ENCODE measurements around the gene ABRACL.
"Not testable (repeated sequence)": the region's sequence is repeated elsewhere in the genome, so short reads cannot be mapped to it uniquely, and the experiment has no call there.

Gene ABRACL, protein sequence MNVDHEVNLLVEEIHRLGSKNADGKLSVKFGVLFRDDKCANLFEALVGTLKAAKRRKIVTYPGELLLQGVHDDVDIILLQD

DNA sequence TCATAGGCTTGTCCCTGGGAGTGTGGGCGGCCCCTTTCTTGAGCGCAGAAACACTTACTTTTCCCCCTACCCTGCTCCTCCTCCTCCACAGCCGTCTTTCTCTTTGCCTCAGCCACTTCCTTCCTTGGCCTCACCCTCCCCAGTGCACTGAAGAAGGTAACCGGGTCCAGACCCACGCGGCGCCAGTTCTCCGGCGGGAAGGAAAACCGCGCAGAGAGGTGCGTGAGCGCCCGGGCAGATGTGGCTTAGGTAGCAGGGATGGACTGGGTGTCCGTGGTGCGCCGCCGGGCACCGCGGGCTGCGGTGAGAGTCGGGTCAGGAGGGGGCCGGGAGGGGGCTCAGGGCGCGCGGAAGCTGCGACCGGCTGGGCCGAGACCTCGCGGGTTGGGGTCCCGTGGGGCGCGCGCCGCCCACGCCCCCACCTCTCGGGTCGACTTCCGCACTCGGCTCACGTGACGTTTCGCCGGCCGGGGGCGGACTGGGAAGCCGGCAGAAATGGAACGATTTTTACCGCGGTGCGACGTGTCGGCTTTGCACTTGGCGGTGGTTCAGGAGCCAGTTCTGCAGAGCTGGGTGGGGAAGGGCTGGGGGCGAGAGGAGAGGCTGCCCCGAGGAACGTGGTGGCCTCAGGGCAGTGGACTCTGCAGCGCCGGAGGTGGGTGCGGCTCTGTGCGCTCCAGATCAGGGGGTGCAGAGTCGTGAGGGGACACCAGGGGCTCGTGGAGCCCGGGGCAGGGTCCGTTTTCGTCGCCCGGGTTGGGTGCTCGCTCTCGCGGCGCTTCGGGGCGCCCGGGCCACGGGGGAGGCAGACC lies at the start of gene ABRACL:
TSS of gene ABRACL (plus strand) at position 88 of the 812 bp plus-strand sequence. CDS start 5,416 bp downstream, outside the sequence.
- peaks cover 11% of the 10 kb centered on the region for H3K36me3 Mint-ChIP-seq (ENCODE audit: low read depth)

DNA sequence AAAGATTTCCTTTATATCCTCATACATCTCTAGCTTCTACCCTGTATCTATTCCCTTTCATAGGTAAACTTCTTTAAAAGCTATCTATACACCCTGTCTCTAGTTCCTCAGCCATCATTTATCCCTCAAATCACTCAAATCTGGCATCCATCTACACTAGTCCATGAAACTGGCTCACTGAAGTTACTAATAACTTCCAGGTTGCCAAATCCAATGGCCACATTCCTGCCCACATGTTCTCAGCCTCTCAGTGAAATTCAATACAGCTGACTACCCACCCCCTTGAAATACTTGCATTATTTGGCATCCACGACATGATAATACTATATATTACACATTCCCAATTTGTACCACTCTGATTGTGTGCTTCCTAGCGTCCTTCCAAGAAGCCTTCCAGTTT lies 49.2 kb upstream of the ABRACL start:
- no peaks in the 10 kb centered on the region for H3K9me3 Mint-ChIP-seq
- H3K4me1 Mint-ChIP-seq (ENCODE audit: low read depth), result peaks cover 45% of the 10 kb centered on the region
- peak overlapping the region; percentile 54 for H3K27ac Mint-ChIP-seq
- no peaks in the 10 kb centered on the region for H3K27me3 Mint-ChIP-seq
- no peak overlapping the region for H3K4me3 Mint-ChIP-seq
- intact Hi-C loops (cut with micrococcal nuclease), result no loop called here
- no peaks in the 10 kb centered on the region for H3K36me3 Mint-ChIP-seq (ENCODE audit: low read depth)

More for the DNA sequence above, at the start of gene ABRACL:
- H3K9me3 Mint-ChIP-seq, result no peaks in the 10 kb centered on the region
- H3K27me3 Mint-ChIP-seq, result peaks cover 2% of the 10 kb centered on the region
- intact Hi-C loops (cut with micrococcal nuclease), result loop anchor here (2.0 to 5.0 kb wide), 2 partner anchors 40 to 103 kb away; partner anchors contain the start of gene REPS1
- H3K4me3 Mint-ChIP-seq, result no peak within 1 kb of the TSS
- H3K27ac Mint-ChIP-seq, result no peak within 1 kb of the TSS
- peaks cover 28% of the 10 kb centered on the region for H3K4me1 Mint-ChIP-seq (ENCODE audit: low read depth)

DNA sequence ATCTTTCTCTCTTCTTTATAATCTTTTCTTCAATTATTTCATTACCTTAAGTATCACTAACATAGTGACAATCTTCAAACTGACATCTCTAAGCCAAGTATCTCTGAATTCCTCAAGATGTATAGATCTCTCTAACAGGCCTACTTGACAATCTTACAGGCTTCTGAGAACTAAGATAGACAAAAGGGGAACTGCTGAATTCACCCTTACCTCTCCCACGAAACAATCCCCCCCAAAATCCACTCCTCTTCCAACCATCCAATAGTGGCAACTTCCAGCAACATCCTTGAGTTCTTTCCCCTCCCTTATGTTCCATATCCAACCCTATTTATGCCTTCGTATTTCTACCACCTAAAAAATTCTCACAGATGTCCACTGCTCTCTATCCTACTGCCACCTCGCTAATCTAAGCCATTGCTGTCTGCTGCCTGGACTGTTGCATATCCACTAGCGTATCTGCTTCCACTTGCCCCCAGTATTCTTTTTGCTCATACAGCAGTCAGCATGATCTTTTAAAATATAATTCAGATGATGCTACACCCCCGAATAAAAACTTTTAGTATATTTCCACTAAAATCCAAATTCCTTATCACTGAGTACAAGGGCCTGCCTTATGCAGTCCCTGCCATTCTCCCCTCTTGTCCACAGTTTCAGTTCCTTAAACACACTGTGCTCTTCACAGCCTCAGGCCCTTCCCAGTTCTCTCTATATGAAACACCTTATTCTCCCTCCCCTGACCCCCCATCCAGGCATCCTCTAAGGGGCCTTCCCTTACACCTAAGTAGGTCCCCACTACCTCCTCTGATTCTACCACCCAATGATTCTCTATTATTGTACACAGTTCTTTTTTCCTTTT lies 48.5 kb upstream of the ABRACL start:
- intact Hi-C loops (cut with micrococcal nuclease), result loop anchor here (1.0 to 10.0 kb wide), 3 partner anchors 9 to 285 kb away; partner anchors contain the start of gene HECA
- H3K27ac Mint-ChIP-seq, result peak overlapping the region; percentile 34
- peaks cover 42% of the 10 kb centered on the region for H3K4me1 Mint-ChIP-seq (ENCODE audit: low read depth)
- no peaks in the 10 kb centered on the region for H3K36me3 Mint-ChIP-seq (ENCODE audit: low read depth)
- H3K9me3 Mint-ChIP-seq, result no peaks in the 10 kb centered on the region
- H3K4me3 Mint-ChIP-seq, result no peak overlapping the region
- no peaks in the 10 kb centered on the region for H3K27me3 Mint-ChIP-seq

DNA sequence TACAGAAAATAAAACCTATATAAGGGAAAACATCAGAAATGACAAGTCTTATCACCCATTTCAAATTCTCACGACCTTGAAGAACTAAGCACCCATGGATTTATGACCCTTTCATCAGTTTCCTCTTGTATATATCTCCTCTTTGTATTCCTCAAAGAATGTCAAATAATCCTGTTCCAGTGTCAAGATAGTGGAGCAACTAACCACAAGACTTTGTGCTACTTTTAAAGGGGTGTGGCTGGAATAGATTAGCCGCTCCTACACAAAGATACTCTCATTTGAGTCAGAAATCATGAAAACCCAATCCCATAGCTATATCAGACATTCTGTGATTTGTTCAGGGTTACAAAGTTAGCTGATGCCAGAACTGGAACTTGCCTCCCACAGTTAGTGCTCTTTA lies 47.1 kb upstream of the ABRACL start:
- intact Hi-C loops (cut with micrococcal nuclease), result loop anchor here (10.0 kb wide), 2 partner anchors 153 to 287 kb away; partner anchors contain the start of gene HECA
- H3K36me3 Mint-ChIP-seq (ENCODE audit: low read depth), result no peaks in the 10 kb centered on the region
- H3K9me3 Mint-ChIP-seq, result no peaks in the 10 kb centered on the region
- H3K27me3 Mint-ChIP-seq, result no peaks in the 10 kb centered on the region
- no peak overlapping the region for H3K4me3 Mint-ChIP-seq
- H3K4me1 Mint-ChIP-seq (ENCODE audit: low read depth), result peaks cover 44% of the 10 kb centered on the region
- H3K27ac Mint-ChIP-seq, result no peak overlapping the region

DNA sequence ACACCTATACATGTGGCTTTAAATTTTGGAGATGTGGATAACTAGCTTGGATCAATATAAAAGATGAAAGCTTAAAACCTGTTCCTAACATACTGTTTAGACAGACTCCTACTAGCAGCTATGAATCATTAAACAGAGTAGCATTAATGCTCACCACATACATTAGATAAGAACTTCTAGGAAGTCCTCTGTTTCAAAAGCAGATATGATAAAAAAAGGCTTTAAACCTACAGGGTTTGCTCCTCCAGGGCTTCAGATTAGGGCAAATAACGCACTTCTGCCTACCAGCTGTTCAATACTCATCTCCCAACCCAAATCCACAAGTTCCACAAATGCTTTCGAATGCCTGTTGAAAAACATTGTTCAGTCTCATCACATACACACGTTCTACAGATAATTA lies 42.0 kb upstream of the ABRACL start:
- Mint-ChIP-seq H3K27me3 (no peaks in the 10 kb centered on the region), H3K4me1 (ENCODE audit: low read depth) (peaks cover 31% of the 10 kb centered on the region), H3K27ac (peak overlapping the region; percentile 96), H3K9me3 (no peaks in the 10 kb centered on the region), H3K4me3 (peak overlapping the region; percentile 88), H3K36me3 (ENCODE audit: low read depth) (peaks cover 7% of the 10 kb centered on the region)
- intact Hi-C loops (cut with micrococcal nuclease), result loop anchor here (5.0 to 10.0 kb wide), 3 partner anchors 39 to 292 kb away; partner anchors contain the start of gene HECA

DNA sequence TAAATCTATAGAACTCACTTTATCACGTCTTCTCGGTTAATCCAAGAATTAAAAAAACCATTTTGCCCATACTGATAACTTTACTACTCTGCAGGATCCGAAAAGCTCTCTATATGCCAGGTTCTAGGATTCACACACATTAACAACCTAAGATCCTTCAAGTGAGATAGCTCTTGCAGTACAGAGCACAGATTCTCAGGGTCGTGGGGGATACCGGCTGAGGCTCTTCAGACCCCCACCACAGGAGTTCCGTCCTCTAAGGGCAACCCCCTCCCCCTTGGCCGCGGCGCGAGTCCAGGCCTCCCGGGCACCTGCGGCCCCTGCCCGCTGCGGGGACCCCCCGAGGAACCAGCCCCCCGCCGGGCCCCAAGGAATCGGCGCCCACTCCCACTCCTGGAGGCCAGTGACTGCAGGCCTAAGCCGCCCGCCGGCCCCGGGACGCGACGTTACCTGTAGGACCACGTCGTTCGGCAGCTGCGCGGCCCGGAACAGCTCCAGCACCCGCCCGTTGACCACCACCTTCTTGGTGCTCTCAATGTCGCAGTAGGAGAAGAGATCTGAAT lies 41.4 kb upstream of the ABRACL start:
- H3K36me3 Mint-ChIP-seq (ENCODE audit: low read depth), result peaks cover 7% of the 10 kb centered on the region
- peak overlapping the region; percentile 96 for H3K27ac Mint-ChIP-seq
- intact Hi-C loops (cut with micrococcal nuclease), result loop anchor here (5.0 to 10.0 kb wide), 3 partner anchors 40 to 292 kb away; partner anchors contain the start of gene HECA
- H3K4me1 Mint-ChIP-seq (ENCODE audit: low read depth), result peaks cover 29% of the 10 kb centered on the region
- H3K4me3 Mint-ChIP-seq, result peak overlapping the region; percentile 88
- H3K27me3 Mint-ChIP-seq, result no peaks in the 10 kb centered on the region
- H3K9me3 Mint-ChIP-seq, result peaks cover 1% of the 10 kb centered on the region

DNA sequence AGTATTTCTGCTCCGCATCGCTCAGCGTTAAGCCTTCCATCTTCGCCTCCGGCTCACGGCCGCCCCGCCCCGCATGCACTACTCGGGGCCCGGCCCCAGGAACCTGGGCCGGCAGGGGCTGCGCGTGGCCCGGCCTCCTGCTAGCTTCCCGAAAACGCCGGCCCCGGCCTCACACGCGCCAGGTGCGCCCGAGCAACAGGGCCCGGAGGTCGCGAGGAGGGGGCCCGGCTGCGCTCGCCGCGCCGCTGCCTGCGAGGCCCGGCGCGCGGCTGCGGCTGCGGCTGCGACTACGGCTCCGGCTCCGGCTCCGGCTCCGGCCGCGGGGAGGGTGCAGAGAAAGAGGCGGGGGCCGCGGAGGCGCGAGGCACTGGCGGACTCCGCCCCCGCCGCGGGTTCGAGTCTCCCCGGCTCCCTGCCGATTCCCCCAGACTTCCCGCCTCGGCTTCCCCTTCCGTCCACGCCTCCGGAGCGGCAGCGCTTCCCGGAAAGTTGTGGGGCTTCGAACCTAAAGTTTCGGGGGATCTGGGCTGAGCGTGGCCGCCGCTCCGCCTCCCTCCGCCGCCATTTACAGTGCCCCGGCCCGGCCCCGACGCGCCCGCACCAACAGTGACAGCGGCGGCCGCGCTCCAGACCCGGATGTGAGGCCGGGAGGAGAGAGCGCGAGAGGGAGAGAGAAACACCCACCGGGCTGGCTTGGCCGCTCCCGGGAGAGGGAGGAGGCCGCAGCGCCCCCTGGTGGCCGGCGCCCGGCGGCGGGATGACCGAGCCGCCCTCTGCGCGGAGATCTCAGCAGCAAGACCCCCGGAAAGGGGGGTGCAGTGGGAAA lies 40.7 kb upstream of the ABRACL start, which contains the start of gene REPS1:
TSS of gene REPS1 (minus strand) at position 611 of the 826 bp plus-strand sequence. CDS start at position 40, 571 bp downstream.
- intact Hi-C loops (cut with micrococcal nuclease), result loop anchor here (1.0 to 10.0 kb wide), 5 partner anchors 41 to 293 kb away; partner anchors contain the start of genes ABRACL and HECA
- H3K27me3 Mint-ChIP-seq, result no peaks in the 10 kb centered on the region
- H3K9me3 Mint-ChIP-seq, result peaks cover 8% of the 10 kb centered on the region
- H3K36me3 Mint-ChIP-seq (ENCODE audit: low read depth), result peaks cover 8% of the 10 kb centered on the region
- peak within 1 kb of the TSS; percentile 88 for H3K4me3 Mint-ChIP-seq
- H3K4me1 Mint-ChIP-seq (ENCODE audit: low read depth), result peaks cover 36% of the 10 kb centered on the region
- H3K27ac Mint-ChIP-seq, result peak within 1 kb of the TSS; percentile 96

DNA sequence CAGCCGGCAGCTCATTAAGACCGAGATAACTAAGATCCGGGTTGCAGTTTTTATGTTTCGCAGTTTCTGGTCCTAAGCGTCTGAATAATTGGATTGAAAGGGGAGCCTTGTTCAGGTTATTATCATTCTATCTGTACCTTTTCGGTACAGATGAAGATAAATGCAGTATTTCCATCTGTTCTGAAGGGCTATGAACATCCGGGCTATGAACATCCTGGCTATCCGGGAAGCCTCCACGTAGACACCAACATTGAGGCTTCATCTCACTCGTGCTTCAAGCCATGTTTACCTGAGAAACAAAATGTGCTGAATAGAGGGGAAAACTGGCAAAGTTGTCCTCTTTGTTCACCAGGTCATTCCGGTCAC lies 40.1 kb upstream of the ABRACL start:
- no peaks in the 10 kb centered on the region for H3K27me3 Mint-ChIP-seq
- intact Hi-C loops (cut with micrococcal nuclease), result loop anchor here (1.0 to 10.0 kb wide), 5 partner anchors 40 to 294 kb away; partner anchors contain the start of genes ABRACL and HECA
- peaks cover 14% of the 10 kb centered on the region for H3K36me3 Mint-ChIP-seq (ENCODE audit: low read depth)
- H3K4me1 Mint-ChIP-seq (ENCODE audit: low read depth), result peaks cover 41% of the 10 kb centered on the region
- H3K27ac Mint-ChIP-seq, result peak overlapping the region; percentile 96
- peak overlapping the region; percentile 88 for H3K4me3 Mint-ChIP-seq
- peaks cover 14% of the 10 kb centered on the region for H3K9me3 Mint-ChIP-seq

DNA sequence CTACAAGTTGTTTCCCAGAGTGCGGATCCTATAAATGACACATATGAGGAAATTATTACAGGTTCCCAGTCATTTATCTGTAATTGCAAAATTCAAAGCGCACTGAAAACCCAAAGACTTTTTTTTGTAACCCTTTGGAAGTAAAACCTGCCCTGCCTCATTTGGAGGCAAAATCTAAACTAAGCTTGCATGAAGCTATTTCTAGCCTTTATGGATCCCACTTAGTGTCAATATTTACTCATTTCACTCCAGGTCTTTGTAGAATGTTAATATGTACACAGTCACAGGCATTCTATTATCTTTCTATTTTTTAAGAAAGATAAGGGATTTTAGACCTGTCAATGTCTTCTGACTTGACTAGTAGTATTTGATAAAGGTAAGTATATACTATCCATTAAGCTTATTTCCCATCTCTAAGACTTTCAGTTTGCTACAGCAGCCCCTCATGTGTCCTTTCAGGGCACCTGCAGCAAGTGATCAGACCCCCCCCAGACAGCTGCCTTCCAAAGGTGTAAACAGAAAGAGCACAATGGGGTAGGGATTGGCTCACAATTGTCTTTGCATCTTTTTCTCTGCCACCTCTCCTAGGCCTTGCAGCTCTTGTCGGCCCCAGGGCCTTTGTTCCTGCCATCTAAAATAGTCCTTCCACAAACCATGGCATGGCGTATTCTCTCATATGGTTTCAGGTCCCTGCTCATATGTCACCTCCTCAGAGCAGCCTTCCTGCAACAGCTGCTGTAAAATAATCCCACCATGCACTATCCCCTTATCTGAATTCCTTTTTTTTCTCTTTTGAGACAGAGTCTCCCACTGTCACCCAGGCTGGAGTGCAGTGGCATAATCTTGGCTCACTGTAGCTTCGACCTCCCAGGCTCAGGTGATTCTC lies 39.2 kb upstream of the ABRACL start:
- no peaks in the 10 kb centered on the region for H3K27me3 Mint-ChIP-seq
- no peak overlapping the region for H3K4me3 Mint-ChIP-seq
- peaks cover 41% of the 10 kb centered on the region for H3K4me1 Mint-ChIP-seq (ENCODE audit: low read depth)
- peaks cover 23% of the 10 kb centered on the region for H3K9me3 Mint-ChIP-seq
- H3K27ac Mint-ChIP-seq, result no peak overlapping the region
- intact Hi-C loops (cut with micrococcal nuclease), result loop anchor here (2.0 to 10.0 kb wide), 4 partner anchors 39 to 295 kb away; partner anchors contain the start of genes ABRACL and HECA
- peaks cover 17% of the 10 kb centered on the region for H3K36me3 Mint-ChIP-seq (ENCODE audit: low read depth)

DNA sequence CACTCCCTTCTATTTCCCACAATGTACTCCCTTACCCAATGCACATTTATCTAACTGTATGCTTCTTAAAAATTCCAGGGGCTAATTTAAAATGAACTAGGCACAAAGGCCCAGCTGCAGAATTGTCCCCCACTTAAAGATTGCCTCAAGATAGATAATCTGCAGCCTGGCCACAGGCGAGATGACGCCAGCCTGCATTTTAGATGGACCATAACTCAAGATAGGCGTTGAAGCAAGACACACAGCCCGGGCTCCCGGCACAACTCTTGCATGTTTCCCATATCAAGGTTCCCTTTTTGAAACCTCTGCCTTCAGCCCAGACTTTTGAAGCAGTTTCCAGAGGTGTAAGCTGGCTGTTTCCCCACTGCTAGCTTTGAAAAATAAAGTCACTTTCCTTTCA lies 37.3 kb upstream of the ABRACL start:
- Mint-ChIP-seq H3K27ac (no peak overlapping the region), H3K4me1 (ENCODE audit: low read depth) (peaks cover 36% of the 10 kb centered on the region), H3K36me3 (ENCODE audit: low read depth) (peaks cover 17% of the 10 kb centered on the region), H3K4me3 (no peak overlapping the region), H3K9me3 (peaks cover 33% of the 10 kb centered on the region), H3K27me3 (no peaks in the 10 kb centered on the region)
- intact Hi-C loops (cut with micrococcal nuclease), result no loop called here

DNA sequence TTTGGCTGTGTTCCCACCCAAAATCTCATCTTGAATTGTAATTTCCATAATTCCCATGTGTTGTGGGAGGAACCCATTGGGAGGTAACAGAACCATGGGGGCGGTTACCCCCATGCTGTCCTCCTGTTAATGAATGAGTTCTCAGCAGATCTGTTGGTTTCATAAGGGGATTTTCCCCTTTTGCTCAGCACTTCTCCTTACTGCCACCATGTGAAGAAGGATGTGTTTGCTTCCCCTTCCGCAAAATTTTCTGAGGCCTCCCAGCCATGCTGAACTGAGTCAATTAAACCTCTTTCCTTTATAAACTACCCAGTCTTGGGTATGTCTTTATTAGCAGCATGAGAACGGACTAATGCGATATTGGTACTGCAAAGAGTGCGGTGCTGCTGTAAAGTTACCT lies 35.6 kb upstream of the ABRACL start:
- H3K27me3 Mint-ChIP-seq; intact Hi-C loops (cut with micrococcal nuclease); H3K4me3 Mint-ChIP-seq: not testable (repeated sequence)
- peaks cover 14% of the 10 kb centered on the region for H3K36me3 Mint-ChIP-seq (ENCODE audit: low read depth)
- peaks cover 33% of the 10 kb centered on the region for H3K9me3 Mint-ChIP-seq
- H3K4me1 Mint-ChIP-seq (ENCODE audit: low read depth), result peaks cover 23% of the 10 kb centered on the region
- peak overlapping the region; percentile 15 for H3K27ac Mint-ChIP-seq

DNA sequence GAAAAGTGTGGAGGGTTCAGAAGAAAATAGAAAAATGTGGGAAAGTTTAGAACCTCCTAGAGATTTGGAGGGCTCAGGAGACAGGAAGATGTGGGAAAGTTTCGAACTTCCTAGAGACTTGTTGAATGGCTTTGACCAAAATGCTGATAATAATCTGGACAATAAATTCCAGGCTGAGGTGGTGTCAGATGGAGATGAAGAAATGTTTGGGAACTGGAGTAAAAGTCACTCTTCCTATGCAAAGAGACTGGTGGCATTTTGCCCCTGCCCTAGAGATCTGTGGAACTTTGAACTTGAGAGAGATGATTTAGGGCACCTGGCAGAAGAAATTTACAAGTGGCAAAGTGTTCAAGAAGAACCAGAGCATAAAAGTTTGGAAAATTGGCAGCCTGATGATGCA lies 35.1 kb upstream of the ABRACL start:
- H3K9me3 Mint-ChIP-seq, result peaks cover 33% of the 10 kb centered on the region
- H3K27me3 Mint-ChIP-seq; H3K36me3 Mint-ChIP-seq (ENCODE audit: low read depth); H3K27ac Mint-ChIP-seq; intact Hi-C loops (cut with micrococcal nuclease); H3K4me3 Mint-ChIP-seq: not testable (repeated sequence)
- H3K4me1 Mint-ChIP-seq (ENCODE audit: low read depth), result peaks cover 19% of the 10 kb centered on the region

Data from dendritic cell treated with granulocyte-macrophage colony-stimulating factor and Interleukin-4, amounts not matched to agents 40 ng/mL and 50 ng/mL, for 4 days (primary cell).